ENCODE data around the gene CORO2B.
"Not testable (repeated sequence)": the region's sequence is repeated elsewhere in the genome, so short reads cannot be mapped to it uniquely, and the experiment has no call there.

Gene CORO2B

GRCh38 chr15:68679961-68680371, 101.2 kb downstream of the CORO2B start:
- no peak for DNase-seq

- DNase-seq, result not testable (repeated sequence)
Measured at GRCh38 chr15:68680756-68681155, 102.0 kb downstream of the CORO2B start.

- DNase-seq, result no peak
Measured at GRCh38 chr15:68681836-68682235, 103.0 kb downstream of the CORO2B start.

GRCh38 chr15:68682330-68682729, 103.5 kb downstream of the CORO2B start:
- DNase-seq, result no peak

GRCh38 chr15:68683026-68683425, 104.2 kb downstream of the CORO2B start:
- DNase-seq, result no peak

GRCh38 chr15:68683551-68683950, 104.8 kb downstream of the CORO2B start:
- no peak for DNase-seq

GRCh38 chr15:68684476-68684875, 105.7 kb downstream of the CORO2B start:
- no peak for DNase-seq

- no peak for DNase-seq
Measured at GRCh38 chr15:68687136-68687735, 108.4 kb downstream of the CORO2B start.

- DNase-seq, result no peak
Measured at GRCh38 chr15:68691705-68692104, 112.9 kb downstream of the CORO2B start.

- no peak for DNase-seq
Measured at GRCh38 chr15:68693071-68693470, 114.3 kb downstream of the CORO2B start.

GRCh38 chr15:68694111-68694510, 115.3 kb downstream of the CORO2B start:
- DNase-seq, result no peak

GRCh38 chr15:68695061-68695595, 116.3 kb downstream of the CORO2B start:
- no peak for DNase-seq

GRCh38 chr15:68696414-68697363, 117.9 kb downstream of the CORO2B start:
- no peak for DNase-seq

- DNase-seq, result no peak
Measured at GRCh38 chr15:68697711-68698690, 119.2 kb downstream of the CORO2B start.

GRCh38 chr15:68698708-68699107, 119.9 kb downstream of the CORO2B start:
- DNase-seq, result no peak

- no peak for DNase-seq
Measured at GRCh38 chr15:68699124-68699880, 120.5 kb downstream of the CORO2B start.

- no peak for DNase-seq
Measured at GRCh38 chr15:68699881-68700454, 121.2 kb downstream of the CORO2B start.

GRCh38 chr15:68700455-68701123, 121.8 kb downstream of the CORO2B start:
- no peak for DNase-seq

GRCh38 chr15:68701886-68702285, 123.1 kb downstream of the CORO2B start:
- DNase-seq, result no peak

- no peak for DNase-seq
Measured at GRCh38 chr15:68704496-68705021, 125.8 kb downstream of the CORO2B start.

- no peak for DNase-seq
Measured at GRCh38 chr15:68706256-68706655, 127.5 kb downstream of the CORO2B start.

Data from activated naive CD4-positive, alpha-beta T cell (primary cell).